Measurements from ENCODE around the gene PPP2R3C. TPM values are rescaled to one million over a fixed set of nuclear protein-coding genes. Genes with fewer than 3 reads are reported as not detected.

Gene PPP2R3C
- total and polyA plus RNA-seq, 2 of the 13 experiments (the other 11 are each of a cell fraction or from before 2014, with no cell fraction given): 63.4 to 102 TPM

DNA sequence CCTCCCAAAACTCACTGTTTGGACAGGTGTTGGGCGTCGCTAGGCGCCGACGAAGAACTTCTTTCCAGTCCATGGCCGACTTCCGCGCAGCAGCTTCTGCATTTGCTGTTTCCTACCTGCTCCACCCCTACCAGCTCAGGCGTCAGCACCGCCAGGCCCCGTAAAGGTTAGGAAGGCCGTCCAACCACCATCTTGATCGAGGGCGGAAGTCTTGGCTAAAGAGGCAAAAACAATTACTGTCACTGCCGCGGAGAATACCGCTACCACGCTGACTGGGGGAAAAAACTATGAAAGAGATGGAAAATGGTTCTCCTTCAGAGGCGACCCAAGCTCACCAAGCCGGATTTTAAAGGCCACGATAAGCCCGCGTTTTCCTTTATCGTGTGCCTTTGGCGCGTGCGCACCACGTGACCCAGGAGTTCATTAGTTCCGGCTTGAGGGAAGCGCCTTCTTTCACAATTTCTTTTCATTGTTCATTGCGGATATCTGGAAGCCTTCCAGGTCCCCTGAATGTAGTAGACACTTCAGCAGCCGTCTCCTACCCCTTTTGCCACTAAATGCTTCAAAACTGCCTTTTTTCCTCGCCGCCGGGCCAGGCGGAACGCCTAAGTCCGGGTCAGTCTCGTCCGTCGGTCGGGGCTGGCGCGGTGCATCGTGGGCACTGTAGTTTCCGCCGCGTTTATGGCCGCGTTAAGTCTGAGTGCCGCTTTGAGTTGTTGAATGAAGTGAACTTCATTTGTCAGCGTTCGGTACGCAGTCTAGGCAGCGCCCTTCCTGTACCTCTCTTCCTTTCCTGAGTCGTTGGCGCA is at the start of gene PPP2R3C, which contains the start of gene PRORP (continued):
- TF ChIP-seq, protein P1, sequence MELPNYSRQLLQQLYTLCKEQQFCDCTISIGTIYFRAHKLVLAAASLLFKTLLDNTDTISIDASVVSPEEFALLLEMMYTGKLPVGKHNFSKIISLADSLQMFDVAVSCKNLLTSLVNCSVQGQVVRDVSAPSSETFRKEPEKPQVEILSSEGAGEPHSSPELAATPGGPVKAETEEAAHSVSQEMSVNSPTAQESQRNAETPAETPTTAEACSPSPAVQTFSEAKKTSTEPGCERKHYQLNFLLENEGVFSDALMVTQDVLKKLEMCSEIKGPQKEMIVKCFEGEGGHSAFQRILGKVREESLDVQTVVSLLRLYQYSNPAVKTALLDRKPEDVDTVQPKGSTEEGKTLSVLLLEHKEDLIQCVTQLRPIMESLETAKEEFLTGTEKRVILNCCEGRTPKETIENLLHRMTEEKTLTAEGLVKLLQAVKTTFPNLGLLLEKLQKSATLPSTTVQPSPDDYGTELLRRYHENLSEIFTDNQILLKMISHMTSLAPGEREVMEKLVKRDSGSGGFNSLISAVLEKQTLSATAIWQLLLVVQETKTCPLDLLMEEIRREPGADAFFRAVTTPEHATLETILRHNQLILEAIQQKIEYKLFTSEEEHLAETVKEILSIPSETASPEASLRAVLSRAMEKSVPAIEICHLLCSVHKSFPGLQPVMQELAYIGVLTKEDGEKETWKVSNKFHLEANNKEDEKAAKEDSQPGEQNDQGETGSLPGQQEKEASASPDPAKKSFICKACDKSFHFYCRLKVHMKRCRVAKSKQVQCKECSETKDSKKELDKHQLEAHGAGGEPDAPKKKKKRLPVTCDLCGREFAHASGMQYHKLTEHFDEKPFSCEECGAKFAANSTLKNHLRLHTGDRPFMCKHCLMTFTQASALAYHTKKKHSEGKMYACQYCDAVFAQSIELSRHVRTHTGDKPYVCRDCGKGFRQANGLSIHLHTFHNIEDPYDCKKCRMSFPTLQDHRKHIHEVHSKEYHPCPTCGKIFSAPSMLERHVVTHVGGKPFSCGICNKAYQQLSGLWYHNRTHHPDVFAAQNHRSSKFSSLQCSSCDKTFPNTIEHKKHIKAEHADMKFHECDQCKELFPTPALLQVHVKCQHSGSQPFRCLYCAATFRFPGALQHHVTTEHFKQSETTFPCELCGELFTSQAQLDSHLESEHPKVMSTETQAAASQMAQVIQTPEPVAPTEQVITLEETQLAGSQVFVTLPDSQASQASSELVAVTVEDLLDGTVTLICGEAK (IDR thresholded peaks at IDR 0.05): peak; percentile 52
- TF ChIP-seq, protein P1 (CRISPR knock-in tag; IDR thresholded peaks at IDR 0.05): peak; percentile 96
- TF ChIP-seq NAIF1 (CRISPR knock-in tag; IDR thresholded peaks at IDR 0.05; ENCODE audit: borderline replicate concordance): peak; percentile 95
- TF ChIP-seq TBL1XR1 (IDR thresholded peaks at IDR 0.05; ENCODE audit: borderline replicate concordance, low read length, partially characterized antibody): peak; percentile 65
- 0 out of 2 replicates have a peak, but pooled peaks have one; percentile 76 for TF ChIP-seq ZNF577 (CRISPR knock-in tag; IDR thresholded peaks at IDR 0.05; ENCODE audit: borderline replicate concordance, low read depth)
- TF ChIP-seq, protein P2, sequence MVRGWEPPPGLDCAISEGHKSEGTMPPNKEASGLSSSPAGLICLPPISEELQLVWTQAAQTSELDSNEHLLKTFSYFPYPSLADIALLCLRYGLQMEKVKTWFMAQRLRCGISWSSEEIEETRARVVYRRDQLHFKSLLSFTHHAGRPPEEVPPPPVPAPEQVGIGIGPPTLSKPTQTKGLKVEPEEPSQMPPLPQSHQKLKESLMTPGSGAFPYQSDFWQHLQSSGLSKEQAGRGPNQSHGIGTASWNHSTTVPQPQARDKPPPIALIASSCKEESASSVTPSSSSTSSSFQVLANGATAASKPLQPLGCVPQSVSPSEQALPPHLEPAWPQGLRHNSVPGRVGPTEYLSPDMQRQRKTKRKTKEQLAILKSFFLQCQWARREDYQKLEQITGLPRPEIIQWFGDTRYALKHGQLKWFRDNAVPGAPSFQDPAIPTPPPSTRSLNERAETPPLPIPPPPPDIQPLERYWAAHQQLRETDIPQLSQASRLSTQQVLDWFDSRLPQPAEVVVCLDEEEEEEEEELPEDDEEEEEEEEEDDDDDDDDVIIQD (CRISPR knock-in tag; IDR thresholded peaks at IDR 0.05; ENCODE audit: low read depth): peak; percentile 85
- peak; percentile 24 for TF ChIP-seq ZFP1 (CRISPR knock-in tag; IDR thresholded peaks at IDR 0.05)
- peak; percentile 99 for TF ChIP-seq ZNF510 (CRISPR knock-in tag; IDR thresholded peaks at IDR 0.05; ENCODE audit: low read depth)
- TF ChIP-seq ZNF460 (CRISPR knock-in tag; IDR thresholded peaks at IDR 0.05; ENCODE audit: borderline replicate concordance): peak; percentile 60; the same call in 1 of the 2 replicates
- TF ChIP-seq NCOR1 (IDR thresholded peaks at IDR 0.05; ENCODE audit: borderline replicate concordance, low read length): peak; percentile 83
- TF ChIP-seq ZNF501 (CRISPR knock-in tag; IDR thresholded peaks at IDR 0.05): peak; percentile 100
- peak; percentile 98; the same call in 1 of the 2 replicates for TF ChIP-seq ZFP82 (CRISPR knock-in tag; IDR thresholded peaks at IDR 0.05; ENCODE audit: borderline replicate concordance)
- TF ChIP-seq ZFP37 (CRISPR knock-in tag; IDR thresholded peaks at IDR 0.05; ENCODE audit: borderline replicate concordance): peak; percentile 99; the same call in 1 of the 2 replicates
- peak; percentile 77; the same call in 1 of the 2 replicates for TF ChIP-seq ZKSCAN5 (CRISPR knock-in tag; IDR thresholded peaks at IDR 0.05)
- peak; percentile 77; the same call in 1 of the 2 replicates for TF ChIP-seq JUND (CRISPR knock-in tag; IDR thresholded peaks at IDR 0.05)
- TF ChIP-seq NONO (IDR thresholded peaks at IDR 0.05): no peak
- TF ChIP-seq NONO (CRISPR knock-in tag; conservative IDR thresholded peaks at IDR 0.05): peak; percentile 93
- TF ChIP-seq ZIK1 (CRISPR knock-in tag; IDR thresholded peaks at IDR 0.05; ENCODE audit: borderline replicate concordance, low read depth): peak; percentile 56; the same call in 1 of the 2 replicates
- peak; percentile 66; the same call in 1 of the 2 replicates for TF ChIP-seq ZNF558 (CRISPR knock-in tag; IDR thresholded peaks at IDR 0.05; ENCODE audit: borderline replicate concordance)
